GM15510 (cell line): Measurements from ENCODE around the gene RASAL2.

ENCODE experiments used
- POLR2A ChIP-seq: IDR thresholded peaks from 3 replicates; pipeline ENCODE4 v1.6.1; 2011; ENCODE audit warnings: borderline replicate concordance; ENCODE audit not compliant: insufficient read length; ENCODE audit errors: extremely low read depth

The RASAL2 gene

DNA sequence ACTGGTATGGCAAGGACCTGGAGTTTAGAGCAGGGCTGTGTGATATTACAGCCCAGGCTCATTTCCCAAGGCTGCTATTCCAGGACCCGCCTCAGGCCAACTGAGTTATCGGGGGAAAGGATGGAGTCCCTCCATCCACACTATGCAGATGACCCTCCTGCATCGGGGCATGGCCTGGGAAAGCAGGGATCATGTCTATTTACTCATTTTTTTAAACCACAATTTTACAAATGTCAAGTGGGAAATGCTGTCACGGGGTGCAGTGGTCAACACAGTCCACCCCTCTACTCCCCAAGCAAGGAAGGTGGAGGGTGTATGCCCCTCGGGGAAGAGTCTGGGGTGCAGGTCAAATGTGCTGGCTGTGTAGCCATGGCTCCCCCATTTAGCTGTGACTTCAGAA, 409.0 kb downstream of the RASAL2 start:
- TF ChIP-seq POLR2A: no peak

DNA sequence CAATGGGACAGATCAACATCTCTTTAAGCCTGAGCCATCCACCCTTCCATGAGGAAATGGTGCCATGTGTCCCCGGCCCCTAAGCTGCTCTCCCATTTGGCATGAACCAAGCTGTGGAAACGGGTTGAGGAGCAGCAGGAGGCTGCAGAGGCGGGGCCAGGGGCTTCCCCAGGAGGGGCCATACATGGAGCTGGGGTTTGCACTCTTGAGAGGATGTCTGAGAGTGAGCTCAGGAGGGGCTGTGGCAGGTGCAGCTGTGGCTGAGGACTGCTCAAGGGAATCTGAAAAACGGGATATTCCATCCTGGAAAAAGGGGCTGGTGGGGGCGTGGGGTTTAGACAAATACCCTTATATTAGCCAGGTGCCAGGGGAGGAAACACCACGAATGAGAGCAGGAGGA, 409.9 kb downstream of the RASAL2 start:
- TF ChIP-seq POLR2A: no peak

GRCh38 chr1:178504286-178504685, 410.4 kb downstream of the RASAL2 start:
- TF ChIP-seq POLR2A: no peak

DNA sequence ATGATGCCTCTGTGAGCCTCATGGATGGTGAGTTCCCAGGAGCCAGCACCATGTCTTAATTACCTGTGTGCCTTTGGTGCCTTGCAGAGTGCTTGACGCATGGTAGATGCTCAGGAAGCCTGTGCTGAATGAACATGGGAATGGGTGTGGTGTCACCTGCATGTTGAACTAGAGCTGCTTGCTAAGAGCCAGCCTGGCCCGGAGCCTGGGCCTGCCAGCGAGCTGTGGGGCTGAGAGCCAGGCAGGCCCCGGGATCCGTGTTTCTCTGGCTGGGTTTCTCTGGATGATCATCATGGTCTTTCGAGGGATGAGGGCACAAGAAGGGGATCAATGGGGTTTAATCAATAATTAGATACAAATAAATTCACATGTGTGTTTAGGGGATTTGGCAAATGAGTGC, 412.3 kb downstream of the RASAL2 start:
- no peak for TF ChIP-seq POLR2A

- TF ChIP-seq POLR2A: no peak
Measured at GRCh38 chr1:178506669-178507068, 412.8 kb downstream of the RASAL2 start.

- no peak for TF ChIP-seq POLR2A
Measured at GRCh38 chr1:178509414-178510007, 415.6 kb downstream of the RASAL2 start.

GRCh38 chr1:178510155-178510554, 416.3 kb downstream of the RASAL2 start:
- TF ChIP-seq POLR2A: no peak

DNA sequence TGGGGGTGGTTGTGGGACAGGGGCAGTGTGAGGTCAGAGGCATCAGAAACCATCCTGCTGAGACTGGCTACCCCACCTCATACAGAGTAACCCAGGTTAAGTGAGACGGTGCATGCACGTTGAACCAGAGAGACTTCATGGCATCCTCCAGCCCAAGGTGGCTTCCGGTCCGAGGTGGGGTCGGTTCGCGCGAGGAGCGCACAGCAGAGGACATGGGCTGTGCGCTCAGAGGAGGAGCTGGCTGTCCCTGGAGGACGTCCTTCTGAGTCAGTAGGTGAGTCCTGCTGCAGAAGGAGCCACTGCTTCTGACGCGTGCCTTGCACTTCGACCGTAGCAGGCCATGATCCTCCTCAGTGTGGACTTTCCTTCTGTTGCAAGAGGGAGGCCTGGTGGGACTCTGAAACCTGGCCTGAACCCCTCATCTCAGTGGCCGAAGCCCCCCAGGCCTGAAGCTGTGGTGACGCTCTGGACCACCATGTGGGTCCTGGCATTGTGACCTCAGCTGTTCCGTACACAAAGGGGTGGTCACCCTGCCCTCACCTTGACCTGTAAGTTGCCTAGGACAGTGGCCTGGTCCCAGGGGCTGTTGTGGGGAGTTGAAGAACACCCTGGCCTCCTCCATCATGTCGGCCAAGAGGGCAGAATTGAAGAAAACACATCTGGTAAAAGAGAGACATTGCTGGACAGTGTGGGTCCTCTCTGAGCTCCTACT, 418.8 kb downstream of the RASAL2 start, which contains the start of gene TEX35:
TSS of gene TEX35 (plus strand) at position 544 of the 712 bp plus-strand sequence. CDS start at position 624, 80 bp downstream.
- TF ChIP-seq POLR2A: no peak

- TF ChIP-seq POLR2A: no peak
Measured at GRCh38 chr1:178513278-178513983, 419.5 kb downstream of the RASAL2 start.

DNA sequence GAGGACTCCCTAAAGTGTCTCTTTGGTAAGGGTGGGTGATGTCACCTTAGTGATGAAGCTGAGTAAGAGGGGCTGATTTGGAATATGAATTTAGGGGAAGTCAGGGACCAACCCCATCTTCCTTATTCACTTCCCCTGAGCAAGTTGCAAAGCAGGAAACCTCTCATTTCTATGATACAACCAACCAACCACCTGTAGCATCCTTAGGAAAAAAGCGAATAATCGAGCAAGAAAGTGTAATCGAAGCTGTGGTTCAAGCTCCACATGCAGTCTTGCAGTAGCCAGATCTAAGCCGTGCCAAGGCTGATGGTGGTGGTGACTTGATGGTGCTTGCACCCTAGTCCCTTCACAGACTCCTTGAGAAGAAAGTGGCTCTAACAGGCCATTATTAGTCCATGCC, 422.2 kb downstream of the RASAL2 start:
- TF ChIP-seq POLR2A: no peak

DNA sequence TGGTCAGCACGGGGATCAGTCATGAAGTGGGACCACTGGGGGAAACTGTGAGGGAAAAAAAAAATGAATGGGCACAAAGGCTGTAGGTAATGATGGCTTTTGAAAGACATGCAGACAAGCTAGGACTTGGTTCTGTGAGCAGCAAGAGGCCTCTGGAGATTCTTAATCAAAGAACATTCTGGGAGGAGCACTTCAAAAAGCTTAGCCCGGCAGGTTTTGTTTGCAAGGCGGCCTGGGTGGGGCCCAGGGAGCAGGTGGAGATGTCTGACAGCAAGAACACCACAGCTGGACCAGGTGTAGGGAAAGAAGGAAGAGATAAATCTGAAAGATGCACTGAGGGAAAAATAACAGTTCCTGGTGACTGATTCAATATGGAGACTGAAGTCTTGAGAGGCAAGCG, 425.0 kb downstream of the RASAL2 start:
- TF ChIP-seq POLR2A: no peak

DNA sequence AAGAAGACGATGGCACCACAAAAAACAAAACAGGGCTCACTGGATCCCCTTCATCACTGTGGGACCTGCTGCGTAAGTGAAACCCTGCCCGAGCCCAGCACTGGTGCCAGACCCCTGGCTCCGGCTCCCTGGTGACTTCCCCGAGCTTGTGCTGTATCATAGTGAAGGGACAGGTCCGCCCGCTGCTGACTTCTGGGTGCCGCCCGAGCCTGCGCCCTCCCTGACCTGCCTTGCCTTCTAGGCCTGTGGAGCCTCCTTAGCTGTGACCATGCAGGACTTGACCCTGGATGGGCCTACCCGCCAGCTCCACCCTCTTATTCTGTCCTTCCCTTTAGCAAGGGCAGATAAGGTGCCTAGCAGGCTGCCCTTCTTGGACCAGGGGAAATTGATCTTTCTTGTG, 426.9 kb downstream of the RASAL2 start:
- no peak for TF ChIP-seq POLR2A

- no peak for TF ChIP-seq POLR2A
Measured at GRCh38 chr1:178521241-178521640, 427.3 kb downstream of the RASAL2 start.

GRCh38 chr1:178527117-178527516, 433.2 kb downstream of the RASAL2 start:
- no peak for TF ChIP-seq POLR2A

- TF ChIP-seq POLR2A: no peak
Measured at GRCh38 chr1:178528228-178528952, 434.5 kb downstream of the RASAL2 start.
